UCSD-AML1 (cell line): ENCODE measurements around the gene MRPS33.

Experiments used
- DNase-seq: peaks from one replicate; lab custom pipeline; 2025; ENCODE audit not compliant: unreplicated experiment; lab: John Stamatoyannopoulos, UW

The MRPS33 gene

GRCh38 chr7:141012696-141013344, 1.9 kb downstream of the MRPS33 start:
- no peak for DNase-seq

- peak; percentile 22 for DNase-seq
Observed at GRCh38 chr7:141012044-141012685, 2.6 kb downstream of the MRPS33 start.

GRCh38 chr7:141011443-141011842, 3.3 kb downstream of the MRPS33 start:
- no peak for DNase-seq

GRCh38 chr7:141003172-141004065, 11.3 kb downstream of the MRPS33 start:
- no peak for DNase-seq

- no peak for DNase-seq
Observed at GRCh38 chr7:141001546-141001945, 13.2 kb downstream of the MRPS33 start.

GRCh38 chr7:141001122-141001521, 13.6 kb downstream of the MRPS33 start:
- no peak for DNase-seq

- no peak for DNase-seq
Observed at GRCh38 chr7:140998715-140999114, 16.0 kb downstream of the MRPS33 start.

GRCh38 chr7:140992422-140992821, 22.3 kb downstream of the MRPS33 start:
- no peak for DNase-seq

GRCh38 chr7:140990193-140990962, 24.4 kb downstream of the MRPS33 start:
- DNase-seq, result no peak

- DNase-seq, result no peak
Observed at GRCh38 chr7:140989068-140989467, 25.7 kb downstream of the MRPS33 start.

GRCh38 chr7:140983802-140984201, 30.9 kb downstream of the MRPS33 start:
- DNase-seq, result no peak

GRCh38 chr7:140982508-140982907, 32.2 kb downstream of the MRPS33 start:
- DNase-seq, result no peak

GRCh38 chr7:140981951-140982350, 32.8 kb downstream of the MRPS33 start:
- no peak for DNase-seq

- DNase-seq, result no peak
Observed at GRCh38 chr7:140977741-140978140, 37.0 kb downstream of the MRPS33 start.

GRCh38 chr7:140972876-140973829, 41.6 kb downstream of the MRPS33 start:
- DNase-seq, result no peak

GRCh38 chr7:140972344-140972743, 42.4 kb downstream of the MRPS33 start:
- no peak for DNase-seq

GRCh38 chr7:140967438-140967837, 47.3 kb downstream of the MRPS33 start:
- DNase-seq, result no peak

GRCh38 chr7:140966561-140967233, 48.1 kb downstream of the MRPS33 start:
- DNase-seq, result no peak

- no peak for DNase-seq
Observed at GRCh38 chr7:140961117-140961516, 53.6 kb downstream of the MRPS33 start.
